Activated naive CD4-positive, alpha-beta T cell treated with anti-CD3 and anti-CD28 coated beads, Interleukin-2, amount 50 U/mL, for 72 hours (primary cell): ENCODE measurements around the gene CYTH1. TPM values are rescaled to one million over a fixed set of nuclear protein-coding genes. Genes with fewer than 3 reads are reported as not detected.
A peak's percentile ranks its signal among the peaks of the same experiment; 100 is the strongest.

Experiments used
- ATAC-seq, 2 donors: fragments of 150-1000 bp; cut with Tn5 transposase; 2 replicates each; pipeline ENCODE4 v1.10.0; 2021; ENCODE audit warnings: mild to moderate bottlenecking in 2 of 2, moderate library complexity in 2 of 2
- DNase-seq, 2 donors: peaks; one replicate each; pipeline ENCODE4 v3.0.0; 2021 to 2022; ENCODE audit warnings: low spot score in 2 of 2
- H3K27ac Mint-ChIP-seq, 2 donors: one replicate each; pipeline ENCODE4 v1.8.0; 2022; ENCODE audit warnings: mild to moderate bottlenecking in 2 of 2, mixed read lengths in 2 of 2
- H3K36me3 Mint-ChIP-seq, 2 donors: one replicate each; pipeline ENCODE4 v1.8.0; 2022; ENCODE audit warnings: mixed read lengths in 2 of 2
- H3K9me3 Mint-ChIP-seq, 2 donors: one replicate each; pipeline ENCODE4 v1.8.0; 2022; ENCODE audit warnings: mixed read lengths in 2 of 2
- total RNA-seq, 2 donors: library from RNA; stranded (reverse); gene quantifications; one replicate each; pipeline ENCODE4 v1.2.3, GENCODE V29; 2022

The CYTH1 gene
- total RNA-seq, 2 donors from 2014 or later: 82.6 to 148 TPM

DNA sequence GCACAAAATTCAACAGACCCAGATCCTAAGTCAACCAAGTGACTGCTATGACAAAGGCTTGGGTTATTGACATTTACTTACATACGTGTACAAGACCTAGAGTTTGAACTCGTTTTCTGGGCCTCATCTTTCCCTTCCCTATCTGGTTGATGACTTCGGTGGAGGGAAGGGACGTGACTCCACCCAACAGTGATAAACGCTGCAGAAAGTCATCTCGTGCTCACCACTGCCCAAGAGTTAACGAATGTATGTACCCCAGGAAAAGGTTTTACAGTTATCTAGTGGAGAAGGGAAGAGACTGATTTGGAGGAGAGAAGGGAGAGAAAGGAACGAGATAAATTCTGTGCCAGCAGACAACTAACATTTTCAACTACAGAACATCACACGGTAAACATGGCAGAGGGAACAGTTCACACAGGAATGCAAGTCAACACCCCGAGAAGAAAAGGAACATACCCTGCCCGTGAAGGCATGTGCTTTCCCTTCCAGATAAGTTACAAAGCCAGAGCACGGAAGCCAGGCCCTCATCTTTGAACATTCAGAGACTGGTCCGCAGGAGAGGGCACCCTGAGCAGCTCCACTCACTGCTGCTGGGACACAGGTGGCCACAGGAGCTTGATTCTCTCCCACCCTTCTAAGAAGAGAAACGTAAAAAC is 13.9 kb upstream of the CYTH1 start:
- no peak for ATAC-seq
- Mint-ChIP-seq H3K27ac (peak overlapping the region in 1 of 2 donors; percentile 27), H3K9me3 (no peaks in the 10 kb centered on the region), H3K36me3 (peaks cover 9 to 39% of the 10 kb centered on the region in 2 donors)
- DNase-seq: no peak

DNA sequence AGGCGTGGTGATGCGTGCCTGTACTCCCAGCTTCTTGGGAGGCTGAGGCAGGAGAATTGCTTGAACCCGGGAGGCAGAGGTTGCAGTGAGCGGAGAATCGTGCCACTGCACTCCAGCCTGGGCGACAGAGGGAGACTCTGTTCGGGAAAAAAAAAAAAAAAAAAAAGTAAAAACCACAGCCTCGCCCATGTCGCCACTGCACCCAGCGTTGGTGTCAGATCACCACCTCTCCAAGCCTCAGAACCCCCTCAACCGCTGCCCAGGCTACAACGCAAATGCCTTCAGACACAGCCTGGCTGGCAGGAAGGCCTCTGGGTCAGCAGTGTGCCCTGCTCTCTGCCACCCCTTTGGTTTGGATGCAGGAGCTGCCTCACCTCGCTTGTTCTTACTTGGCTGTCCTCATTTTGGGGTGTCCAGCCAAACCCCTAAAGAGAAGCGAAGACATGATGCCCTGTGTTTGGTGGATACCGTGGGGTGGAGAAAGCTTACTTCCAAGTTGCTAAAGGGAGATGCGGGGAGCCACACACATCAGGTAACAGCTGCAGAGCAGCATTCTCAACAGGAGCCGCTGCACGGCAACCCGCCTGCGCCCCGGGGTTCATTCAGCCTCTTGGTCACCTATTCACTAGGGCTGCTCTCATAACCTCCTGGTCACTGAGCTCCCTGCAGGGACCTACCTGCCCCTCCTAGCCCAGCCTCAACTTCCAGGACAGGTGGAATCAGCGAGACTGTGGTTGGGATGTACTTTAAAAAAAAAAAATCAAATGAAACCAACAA is 13.0 kb upstream of the CYTH1 start:
- peak overlapping the region in 1 of 2 donors; percentile 84 for H3K27ac Mint-ChIP-seq
- H3K36me3 Mint-ChIP-seq: peaks cover 9 to 39% of the 10 kb centered on the region in 2 donors
- H3K9me3 Mint-ChIP-seq: no peaks in the 10 kb centered on the region
- no peak for ATAC-seq
- DNase-seq: no peak

DNA sequence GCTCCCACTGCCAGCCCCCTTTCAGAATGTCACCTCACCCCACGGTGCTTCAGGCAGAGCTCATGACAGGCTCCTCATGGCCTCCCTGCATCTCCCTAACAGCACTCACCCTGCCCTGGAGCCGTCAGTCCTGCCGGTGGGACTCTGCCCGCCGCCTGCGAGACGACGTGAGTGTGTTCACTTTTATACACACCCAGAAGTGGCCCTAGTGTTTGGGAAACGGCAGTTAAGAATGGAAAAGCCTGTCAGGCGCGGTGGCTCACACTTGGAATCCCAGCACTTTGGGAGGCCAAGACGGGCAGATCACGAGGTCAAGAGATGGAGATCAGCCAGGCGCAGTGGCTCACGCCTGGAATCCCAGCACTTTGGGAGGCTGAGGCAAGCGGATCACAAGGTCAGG is 12.3 kb upstream of the CYTH1 start:
- H3K36me3 Mint-ChIP-seq: peaks cover 9 to 39% of the 10 kb centered on the region in 2 donors
- DNase-seq (no peak), ATAC-seq (no peak)
- no peaks in the 10 kb centered on the region for H3K9me3 Mint-ChIP-seq
- peak overlapping the region in 1 of 2 donors; percentile 90 for H3K27ac Mint-ChIP-seq

DNA sequence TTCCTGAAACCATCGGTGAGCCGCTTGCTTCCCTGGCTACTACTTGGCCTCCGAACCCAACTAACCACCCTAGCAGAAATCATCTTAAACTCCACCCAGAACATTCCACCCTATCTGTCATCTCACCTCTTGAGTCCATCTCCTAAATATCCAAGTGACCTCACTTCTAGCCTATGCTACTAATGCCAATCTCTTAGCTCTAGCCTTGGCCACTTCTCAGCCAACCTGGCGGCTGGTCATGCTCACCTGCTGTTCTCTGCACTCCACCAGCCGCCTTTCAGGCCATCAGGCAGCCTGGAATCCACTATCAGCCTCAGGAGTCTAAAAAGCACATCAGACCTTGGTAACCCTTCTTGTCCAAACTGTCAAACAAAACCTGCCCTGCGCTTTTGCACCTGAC is 11.9 kb upstream of the CYTH1 start:
- H3K27ac Mint-ChIP-seq: peak overlapping the region in 1 of 2 donors; percentile 90
- H3K9me3 Mint-ChIP-seq: no peaks in the 10 kb centered on the region
- DNase-seq (no peak), ATAC-seq (no peak)
- peaks cover 6 to 34% of the 10 kb centered on the region in 2 donors for H3K36me3 Mint-ChIP-seq

DNA sequence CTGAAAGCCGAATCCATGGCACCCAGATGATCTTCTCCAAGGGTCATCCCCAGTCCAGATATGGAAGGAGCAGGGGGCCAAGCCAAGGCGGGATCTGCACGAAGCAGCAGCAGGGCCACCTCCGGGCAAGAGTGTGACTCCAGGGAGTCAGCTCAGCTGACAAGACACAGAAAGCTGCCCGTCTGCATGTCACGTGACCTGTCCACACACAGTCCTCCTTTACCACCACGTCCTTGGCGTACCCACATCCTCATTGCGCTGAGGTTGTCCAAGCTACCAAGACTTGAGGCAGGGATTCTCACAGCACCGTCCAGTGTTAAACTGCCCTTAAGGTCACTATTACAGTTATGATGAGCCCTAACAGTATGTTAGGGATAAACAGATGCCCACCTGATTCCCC is 11.3 kb upstream of the CYTH1 start:
- Mint-ChIP-seq H3K9me3 (no peaks in the 10 kb centered on the region), H3K27ac (peak overlapping the region; percentile 66 to 70), H3K36me3 (peaks cover under 1 to 29% of the 10 kb centered on the region in 2 donors)
- DNase-seq (no peak), ATAC-seq (no peak)

DNA sequence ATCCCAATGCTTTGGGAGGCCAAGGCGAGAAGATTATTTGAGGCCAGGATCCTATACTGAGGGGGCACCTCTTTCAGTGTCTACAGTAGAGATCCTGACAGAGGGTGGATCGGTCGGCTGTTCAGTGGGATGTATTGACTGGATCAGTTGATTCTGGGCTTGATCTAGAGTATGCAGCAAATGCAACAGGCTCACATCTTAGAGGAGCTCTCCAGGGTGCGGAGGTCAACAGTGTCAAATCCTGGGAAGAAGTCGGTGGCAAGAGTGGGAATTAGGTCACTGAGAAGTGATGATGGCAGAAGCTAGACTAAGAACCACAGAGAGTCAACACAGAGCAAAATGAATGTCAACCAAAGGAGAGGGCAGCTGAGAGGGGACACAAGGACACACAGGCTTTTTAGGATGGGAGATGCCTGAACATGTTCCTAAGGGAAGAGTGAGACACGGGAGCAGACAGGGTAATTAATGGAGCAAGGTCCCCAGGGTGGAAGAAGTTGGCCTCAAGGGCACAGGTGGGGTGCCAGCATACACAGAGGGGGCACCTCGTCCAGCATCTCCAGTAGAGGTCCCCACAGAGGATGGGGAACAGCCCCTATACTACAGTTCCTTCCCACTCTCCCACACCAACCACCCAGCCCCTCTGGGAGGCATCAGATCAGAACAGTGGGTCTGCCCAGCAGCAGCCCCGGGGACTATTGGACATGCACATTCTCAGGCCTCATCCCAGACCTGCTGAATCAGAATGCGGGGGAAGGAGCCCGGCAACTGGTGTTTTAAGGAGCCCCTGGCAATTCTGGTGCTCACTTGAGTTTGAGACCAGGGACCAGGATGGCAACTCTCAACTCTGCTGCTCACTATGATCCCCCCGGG is 10.0 kb upstream of the CYTH1 start:
- H3K9me3 Mint-ChIP-seq: no peaks in the 10 kb centered on the region
- H3K36me3 Mint-ChIP-seq: peaks cover 0 to 22% of the 10 kb centered on the region in 2 donors
- H3K27ac Mint-ChIP-seq: peak overlapping the region; percentile 66 to 81
- ATAC-seq (no peak), DNase-seq (no peak)

DNA sequence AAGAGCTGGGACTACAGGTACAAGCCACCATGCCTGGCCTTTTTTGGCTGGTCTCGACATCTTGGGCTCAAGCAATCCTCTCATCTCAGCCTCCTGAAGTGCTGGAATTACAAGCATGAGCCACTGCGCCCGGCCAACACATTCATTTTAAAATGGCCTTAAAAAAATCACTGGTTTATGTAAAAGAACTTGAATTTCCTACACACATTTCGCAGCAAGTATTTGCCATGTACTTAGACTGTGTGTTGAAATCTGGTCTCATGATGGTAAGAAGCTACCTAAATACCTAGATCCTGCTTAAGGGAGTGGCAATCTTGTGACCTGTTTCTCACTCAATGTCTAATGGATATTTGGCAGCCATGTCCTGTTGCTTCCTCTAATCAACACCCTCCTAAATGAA is 8.5 kb upstream of the CYTH1 start:
- no peaks in the 10 kb centered on the region for H3K9me3 Mint-ChIP-seq
- ATAC-seq: no peak
- peaks cover 0 to 22% of the 10 kb centered on the region in 2 donors for H3K36me3 Mint-ChIP-seq
- DNase-seq: no peak
- peak overlapping the region; percentile 69 to 81 for H3K27ac Mint-ChIP-seq

DNA sequence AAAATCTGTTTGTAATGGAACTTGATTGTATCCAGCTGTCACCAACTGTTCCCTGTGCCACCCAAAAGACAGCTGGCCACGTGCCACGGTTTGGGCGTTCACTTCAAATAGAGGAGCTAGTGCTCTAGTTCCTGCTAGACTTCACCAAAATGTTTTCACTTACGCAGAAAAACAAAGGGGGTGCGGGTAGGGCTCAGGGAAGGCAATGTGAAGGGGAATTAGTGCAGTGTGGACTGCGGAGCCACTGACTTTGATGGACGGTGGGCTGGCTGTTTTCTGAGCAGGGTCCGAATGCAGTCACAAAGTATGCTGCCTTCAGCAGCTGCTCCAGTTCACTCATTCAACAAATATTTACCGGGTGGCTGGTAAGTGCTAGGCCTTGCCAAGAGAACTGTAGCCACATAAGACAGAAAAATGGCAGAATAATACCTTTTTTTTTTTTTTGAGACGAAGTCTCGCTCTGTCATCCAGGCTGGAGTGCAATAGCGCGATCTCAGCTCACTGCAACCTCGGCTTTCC is 7.6 kb upstream of the CYTH1 start:
- Mint-ChIP-seq H3K9me3 (no peaks in the 10 kb centered on the region), H3K36me3 (peaks cover 0 to 22% of the 10 kb centered on the region in 2 donors), H3K27ac (peak overlapping the region; percentile 61 to 81)
- DNase-seq: no peak
- ATAC-seq: peak; percentile 22 to 27

DNA sequence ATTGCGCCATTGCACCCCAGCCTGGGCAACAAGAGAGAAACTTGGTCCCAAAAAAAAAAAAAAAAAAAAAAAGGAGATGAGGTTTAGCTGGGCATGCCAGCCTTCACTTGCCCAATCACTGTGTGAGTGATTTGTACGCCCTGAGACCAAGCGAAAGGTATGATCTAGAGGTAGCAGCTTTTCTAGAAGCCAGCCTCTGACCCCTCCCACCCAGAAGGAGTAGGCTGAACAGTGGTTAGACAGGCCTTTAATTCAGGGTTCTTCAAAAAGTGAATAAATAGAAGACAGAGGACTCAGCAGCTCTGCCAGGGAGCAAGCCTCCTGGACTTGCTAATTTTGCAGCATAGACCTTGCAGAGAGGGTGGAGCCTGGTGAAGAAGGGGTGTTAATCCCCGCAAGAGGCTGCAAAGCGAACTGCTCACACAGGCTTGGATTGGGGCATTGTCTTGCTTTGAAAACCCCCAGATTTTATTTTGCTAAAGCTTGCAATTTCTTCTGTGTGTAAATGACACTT is 7.1 kb upstream of the CYTH1 start:
- Mint-ChIP-seq H3K27ac (peak overlapping the region in 1 of 2 donors; percentile 81), H3K36me3 (peaks cover 0 to 18% of the 10 kb centered on the region in 2 donors), H3K9me3 (no peaks in the 10 kb centered on the region)
- ATAC-seq (peak; percentile 15 to 25), DNase-seq (no peak)

DNA sequence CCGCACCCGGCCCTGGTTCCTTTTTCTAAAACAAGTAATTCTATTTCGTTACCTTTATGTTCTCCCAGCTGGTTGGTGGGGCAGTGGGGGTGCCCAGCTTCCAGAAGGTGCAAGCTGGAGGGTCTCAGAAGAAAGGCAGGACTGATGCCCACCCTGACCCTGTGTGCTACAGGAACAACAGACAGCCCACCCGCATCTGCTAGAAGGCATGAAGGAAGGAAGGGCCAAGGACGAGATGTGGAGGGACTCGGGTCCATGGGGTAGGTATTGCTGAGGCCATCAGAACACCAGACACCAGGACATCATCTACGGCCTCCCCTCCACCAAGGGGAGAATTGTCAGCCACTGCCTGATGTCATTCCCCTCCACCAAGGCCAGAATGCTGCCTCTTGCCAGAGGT is 6.4 kb upstream of the CYTH1 start:
- no peak for ATAC-seq
- Mint-ChIP-seq H3K9me3 (no peaks in the 10 kb centered on the region), H3K36me3 (peaks cover 0 to 11% of the 10 kb centered on the region in 2 donors), H3K27ac (peak overlapping the region in 1 of 2 donors; percentile 60)
- no peak for DNase-seq

DNA sequence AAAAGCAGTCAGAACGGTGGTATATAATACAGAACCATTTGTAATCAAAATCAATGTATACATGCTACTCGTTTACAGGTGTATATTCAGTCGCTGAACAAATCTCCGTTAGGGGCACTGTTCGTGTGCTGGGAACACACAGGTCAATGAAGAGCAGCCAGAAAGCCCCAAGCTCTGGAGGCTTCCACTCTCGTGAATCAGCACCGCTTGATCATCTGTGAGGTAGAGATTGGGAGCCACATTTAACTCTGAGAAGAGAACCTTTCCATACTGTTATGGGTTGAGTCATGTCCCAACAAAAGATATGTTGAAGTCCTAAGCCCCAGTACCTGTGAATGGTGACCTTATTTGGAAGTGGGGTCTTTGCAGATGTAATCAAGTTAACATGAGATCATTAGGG is 5.4 kb upstream of the CYTH1 start:
- Mint-ChIP-seq H3K27ac (peak overlapping the region in 1 of 2 donors; percentile 57), H3K9me3 (no peaks in the 10 kb centered on the region), H3K36me3 (peaks cover 0 to 6% of the 10 kb centered on the region in 2 donors)
- ATAC-seq (no peak), DNase-seq (no peak)

DNA sequence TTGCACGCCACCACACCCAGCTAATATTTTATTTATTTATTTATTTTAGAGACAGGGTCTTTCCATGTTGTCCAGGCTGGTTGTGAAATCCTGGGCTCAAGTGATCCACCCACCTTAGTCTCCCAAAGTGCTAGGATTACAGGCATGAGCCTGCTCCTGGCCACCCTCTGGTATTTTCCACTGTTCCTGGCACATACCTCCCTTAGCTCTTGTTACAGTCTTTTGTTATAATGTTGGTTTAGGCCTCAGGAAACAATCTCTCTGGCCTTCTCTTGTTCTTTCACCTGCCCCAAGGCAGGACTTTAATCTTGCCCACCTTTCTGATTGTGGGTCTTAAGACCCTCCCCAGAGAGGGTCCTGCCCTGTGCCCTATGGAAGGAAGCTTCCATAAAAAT is 3.6 kb upstream of the CYTH1 start:
- Mint-ChIP-seq H3K36me3 (no peaks in the 10 kb centered on the region), H3K9me3 (no peaks in the 10 kb centered on the region), H3K27ac (peak overlapping the region; percentile 22 to 38)
- DNase-seq: no peak
- no peak for ATAC-seq

DNA sequence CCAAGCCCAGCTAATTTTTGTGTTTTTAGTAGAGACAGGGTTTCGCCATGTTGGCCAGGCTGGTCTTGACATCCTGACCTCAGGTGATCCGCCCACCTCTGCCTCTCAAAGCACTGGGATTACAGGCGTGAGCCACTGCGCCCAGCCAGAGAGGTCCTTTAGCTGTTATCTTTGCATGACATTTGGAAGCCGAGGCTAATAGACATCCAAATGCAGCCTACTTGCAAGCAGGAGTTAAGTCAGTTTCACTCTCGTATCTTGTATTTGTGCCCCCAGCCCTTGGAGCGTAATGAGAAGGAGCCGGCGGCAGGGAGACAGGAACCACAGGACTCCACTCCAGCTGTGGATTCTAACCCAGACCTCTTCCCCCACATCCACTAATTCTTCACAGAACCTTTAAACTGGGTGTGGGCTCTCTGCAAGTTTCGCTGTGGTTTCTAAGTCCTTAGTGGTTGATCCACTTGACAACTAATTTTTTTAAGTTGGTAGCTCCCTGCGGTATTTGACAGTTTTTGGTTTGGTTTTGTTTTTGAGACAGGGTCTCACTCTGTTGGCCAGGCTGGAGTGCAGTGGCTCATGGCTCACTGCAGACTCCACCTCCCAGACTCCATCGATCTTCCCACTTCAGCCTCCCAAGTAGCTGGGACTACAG is 3.1 kb upstream of the CYTH1 start:
- no peak for DNase-seq
- Mint-ChIP-seq H3K9me3 (no peaks in the 10 kb centered on the region), H3K27ac (peak overlapping the region; percentile 36 to 38), H3K36me3 (peaks cover 2 to 3% of the 10 kb centered on the region in 2 donors)
- ATAC-seq: no peak

DNA sequence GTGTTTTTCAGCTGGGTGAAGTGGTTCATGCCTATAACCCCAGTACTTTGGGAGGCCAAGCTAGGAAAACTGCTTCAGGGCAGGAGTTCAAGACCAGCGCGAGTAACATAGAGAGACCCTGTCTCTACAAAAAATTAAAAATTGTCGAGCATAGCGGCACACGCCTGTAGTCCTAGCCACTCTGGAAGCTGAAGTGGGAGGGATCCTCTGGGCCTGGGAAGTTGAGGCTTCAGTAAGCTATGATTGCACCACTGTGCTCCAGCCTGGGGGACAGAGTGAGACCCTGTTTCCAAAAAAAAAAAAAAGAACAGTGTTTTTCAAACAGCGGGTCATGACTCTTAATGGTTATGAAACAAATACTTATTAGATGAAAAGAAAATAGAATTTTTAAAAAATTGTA is 2.3 kb upstream of the CYTH1 start:
- no peak for ATAC-seq

DNA sequence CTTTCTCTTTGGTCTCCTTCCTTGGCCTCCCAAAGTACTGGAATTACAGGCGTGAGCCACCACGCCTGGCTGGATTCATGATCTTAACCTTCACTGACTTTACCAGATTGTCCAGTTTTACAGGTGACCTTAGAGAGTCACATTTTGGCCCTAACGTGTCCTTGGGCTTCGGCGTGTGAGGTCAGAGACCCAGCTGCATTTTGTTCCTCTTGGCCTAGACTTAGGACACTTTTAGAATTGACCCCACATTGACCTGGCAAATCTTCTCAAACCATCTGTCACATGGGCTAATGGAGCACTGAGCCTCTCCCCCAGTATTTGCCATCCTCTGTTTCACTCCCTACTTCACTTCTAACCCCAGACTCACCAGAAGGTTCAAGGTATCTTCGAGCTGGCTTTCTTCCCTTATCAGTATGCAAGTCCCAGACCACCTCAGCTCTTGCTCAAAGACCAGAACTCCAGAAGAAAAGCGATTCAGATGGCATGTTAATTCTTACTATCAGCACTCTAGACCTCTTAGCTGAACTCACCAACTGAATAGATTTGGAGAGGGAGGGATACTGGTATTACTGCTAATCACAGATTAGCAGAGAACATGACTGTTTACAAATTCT is 1.7 kb upstream of the CYTH1 start:
- peaks cover 9 to 15% of the 10 kb centered on the region in 2 donors for H3K36me3 Mint-ChIP-seq
- H3K27ac Mint-ChIP-seq: peak overlapping the region in 1 of 2 donors; percentile 87
- no peaks in the 10 kb centered on the region for H3K9me3 Mint-ChIP-seq
- ATAC-seq (no peak), DNase-seq (no peak)

More for the DNA sequence above, 2.3 kb upstream of the CYTH1 start:
- H3K36me3 Mint-ChIP-seq: peaks cover 9 to 10% of the 10 kb centered on the region in 2 donors
- H3K9me3 Mint-ChIP-seq: no peaks in the 10 kb centered on the region
- peak overlapping the region in 1 of 2 donors; percentile 87 for H3K27ac Mint-ChIP-seq
- no peak for DNase-seq
